PC-9 (cell line): ENCODE results near the gene TNF. TPM values are rescaled to one million over a fixed set of nuclear protein-coding genes. Genes with fewer than 3 reads are reported as not detected.

Source experiments
- Bru-seq: library from RNA; stranded (reverse); fragments of 400-500 nt; gene quantifications from one replicate; lab custom pipeline; 2021; lab: Mats Ljungman, UMichigan
- BruChase-seq, 2 experiments: library from RNA; stranded (reverse); fragments of 400-500 nt; gene quantifications; one replicate each; lab custom pipeline; 2021; lab: Mats Ljungman, UMichigan
- BruUV-seq: library from RNA; stranded (reverse); fragments of 400-500 nt; replicated peaks from 2 replicates; lab custom pipeline; 2021; lab: Mats Ljungman, UMichigan
- CTCF ChIA-PET: fragments of 300-600 bp; sonication (Branson Sonifier 250); formaldehyde crosslinking; loops from one replicate; lab custom pipeline; 2022; ENCODE audit warnings: antibody characterized with exemption; lab: Charles Lee
- POLR2A ChIA-PET: fragments of 300-600 bp; sonication (Branson Sonifier 250); formaldehyde crosslinking; loops from one replicate; lab custom pipeline; 2022; ENCODE audit warnings: antibody characterized with exemption; ENCODE audit not compliant: unreplicated experiment; lab: Charles Lee
- DNase-seq, 2 experiments: peaks; one replicate each; pipeline versions ENCODE4 v3.0.0 to v3.0.0-alpha.2; 2015 to 2022; ENCODE audit warnings: mixed read lengths in 1 of 2
- H2AFZ ChIP-seq: fragments of 200-600 bp; sonication (generic); 2 replicates; pipeline ENCODE4 v1.8.1; 2017; ENCODE audit warnings: antibody characterized with exemption
- H3F3A ChIP-seq: fragments of 200-600 bp; sonication (generic); 2 replicates; pipeline ENCODE4 v1.8.1; 2017; ENCODE audit warnings: antibody characterized with exemption, mild to moderate bottlenecking, low read depth; ENCODE audit not compliant: insufficient read depth
- H3K27ac ChIP-seq: fragments of 200-600 bp; sonication (generic); 2 replicates; pipeline ENCODE4 v1.6.1; 2016; ENCODE audit warnings: mixed run types
- H3K27me3 ChIP-seq: fragments of 200-600 bp; sonication (generic); 2 replicates; pipeline ENCODE4 v1.6.1; 2016; ENCODE audit warnings: low read depth, mixed run types; ENCODE audit not compliant: insufficient read depth
- H3K36me3 ChIP-seq: fragments of 200-600 bp; sonication (generic); 2 replicates; pipeline ENCODE4 v1.6.1; 2016; ENCODE audit warnings: low read depth, mixed run types
- H3K4me1 ChIP-seq: fragments of 200-600 bp; sonication (generic); replicated peaks from 2 replicates; pipeline ENCODE4 v1.6.1; 2016; ENCODE audit warnings: mixed run types; ENCODE audit not compliant: insufficient read depth
- H3K4me2 ChIP-seq: fragments of 200-600 bp; sonication (generic); 2 replicates; pipeline ENCODE4 v1.6.1; 2017; ENCODE audit warnings: mixed run types
- H3K4me3 ChIP-seq: fragments of 200-600 bp; sonication (generic); 2 replicates; pipeline ENCODE4 v1.6.1; 2016; ENCODE audit warnings: mixed run types
- H3K79me2 ChIP-seq: fragments of 200-600 bp; sonication (generic); 2 replicates; pipeline ENCODE4 v1.6.1; 2017; ENCODE audit warnings: low read depth, mixed run types
- H3K9me2 ChIP-seq: fragments of 200-600 bp; sonication (generic); 2 replicates; pipeline ENCODE4 v1.8.1; 2017; ENCODE audit warnings: mild to moderate bottlenecking; ENCODE audit not compliant: insufficient read depth
- H3K9me3 ChIP-seq: fragments of 200-600 bp; sonication (generic); 2 replicates; pipeline ENCODE4 v1.8.1; 2016; ENCODE audit warnings: low read depth; ENCODE audit not compliant: insufficient read depth
- H4K20me1 ChIP-seq: fragments of 200-600 bp; sonication (generic); 2 replicates; pipeline ENCODE4 v1.8.1; 2017; ENCODE audit not compliant: insufficient read depth
- EZH2 ChIP-seq: fragments of 200-600 bp; sonication (generic); IDR thresholded peaks from 2 replicates; pipeline ENCODE4 v1.8.0; 2017; ENCODE audit warnings: antibody characterized with exemption, low read depth
- intact Hi-C: fragments of 100-400 bp; cut with micrococcal nuclease; formaldehyde crosslinking; loops from one replicate; pipeline ENCODE4 v1.10.0; 2022; ENCODE audit not compliant: unreplicated experiment
- long read RNA-seq: library from polyadenylated mRNA; stranded (forward); transcript quantifications from one replicate; pipeline ENCODE4 v2.0.0, GENCODE V29; 2022
- total RNA-seq: library from RNA; stranded (reverse); gene quantifications from 2 replicates; pipeline ENCODE4 v1.2.3, GENCODE V29; 2021
- TF ChIP-seq, protein P1 (sequence below): fragments of 200-600 bp; sonication (generic); conservative IDR thresholded peaks from 2 replicates; pipeline ENCODE4 v1.6.1; 2017; ENCODE audit warnings: mixed run types, antibody characterized with exemption, mild to moderate bottlenecking, moderate library complexity

TNF gene
- not detected in 2 replicates for total RNA-seq
- Bru-seq, nascent RNA, result percentile 13 among the genes with signal in this experiment
- percentile 42 among the genes with signal in this experiment for BruChase-seq, experiment 1, labeled RNA remaining after a 2-hour chase
- BruChase-seq, experiment 2, labeled RNA remaining after a 6-hour chase, result percentile 20 among the genes with signal in this experiment
- long read RNA-seq, result 0 reads

DNA sequence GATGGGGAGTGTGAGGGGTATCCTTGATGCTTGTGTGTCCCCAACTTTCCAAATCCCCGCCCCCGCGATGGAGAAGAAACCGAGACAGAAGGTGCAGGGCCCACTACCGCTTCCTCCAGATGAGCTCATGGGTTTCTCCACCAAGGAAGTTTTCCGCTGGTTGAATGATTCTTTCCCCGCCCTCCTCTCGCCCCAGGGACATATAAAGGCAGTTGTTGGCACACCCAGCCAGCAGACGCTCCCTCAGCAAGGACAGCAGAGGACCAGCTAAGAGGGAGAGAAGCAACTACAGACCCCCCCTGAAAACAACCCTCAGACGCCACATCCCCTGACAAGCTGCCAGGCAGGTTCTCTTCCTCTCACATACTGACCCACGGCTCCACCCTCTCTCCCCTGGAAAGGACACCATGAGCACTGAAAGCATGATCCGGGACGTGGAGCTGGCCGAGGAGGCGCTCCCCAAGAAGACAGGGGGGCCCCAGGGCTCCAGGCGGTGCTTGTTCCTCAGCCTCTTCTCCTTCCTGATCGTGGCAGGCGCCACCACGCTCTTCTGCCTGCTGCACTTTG lies at the start of gene TNF:
Gene TNF, plus strand, starts transcription at position 231 of the 567 bp plus-strand sequence. Its CDS starts 177 bp downstream, at position 408.
- POLR2A ChIA-PET, result interaction anchor here (0.6 kb wide), 2 partner anchors 25 to 1388 kb away, joined by 5 to 6 read pairs; no protein-coding TSS in a partner anchor
- H3K4me3 ChIP-seq, result no peak within 1 kb of the TSS
- H3K79me2 ChIP-seq, result no peaks in the 10 kb centered on the region
- H3K4me2 ChIP-seq, result no peak within 1 kb of the TSS
- intact Hi-C loops, result no loop called here
- CTCF ChIA-PET, result no interaction called here
- 0 out of 2 replicates have a peak, but pooled peaks cover 5% of the 10 kb centered on the region for H3K4me1 ChIP-seq
- no peak for TF ChIP-seq EZH2
- TF ChIP-seq, protein P1, sequence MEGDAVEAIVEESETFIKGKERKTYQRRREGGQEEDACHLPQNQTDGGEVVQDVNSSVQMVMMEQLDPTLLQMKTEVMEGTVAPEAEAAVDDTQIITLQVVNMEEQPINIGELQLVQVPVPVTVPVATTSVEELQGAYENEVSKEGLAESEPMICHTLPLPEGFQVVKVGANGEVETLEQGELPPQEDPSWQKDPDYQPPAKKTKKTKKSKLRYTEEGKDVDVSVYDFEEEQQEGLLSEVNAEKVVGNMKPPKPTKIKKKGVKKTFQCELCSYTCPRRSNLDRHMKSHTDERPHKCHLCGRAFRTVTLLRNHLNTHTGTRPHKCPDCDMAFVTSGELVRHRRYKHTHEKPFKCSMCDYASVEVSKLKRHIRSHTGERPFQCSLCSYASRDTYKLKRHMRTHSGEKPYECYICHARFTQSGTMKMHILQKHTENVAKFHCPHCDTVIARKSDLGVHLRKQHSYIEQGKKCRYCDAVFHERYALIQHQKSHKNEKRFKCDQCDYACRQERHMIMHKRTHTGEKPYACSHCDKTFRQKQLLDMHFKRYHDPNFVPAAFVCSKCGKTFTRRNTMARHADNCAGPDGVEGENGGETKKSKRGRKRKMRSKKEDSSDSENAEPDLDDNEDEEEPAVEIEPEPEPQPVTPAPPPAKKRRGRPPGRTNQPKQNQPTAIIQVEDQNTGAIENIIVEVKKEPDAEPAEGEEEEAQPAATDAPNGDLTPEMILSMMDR, result no peak
- DNase-seq, result no peak
- H4K20me1 ChIP-seq, result no peaks in the 10 kb centered on the region
- no peaks in the 10 kb centered on the region for H3K36me3 ChIP-seq
- no peak within 1 kb of the TSS for H2AFZ ChIP-seq
- H3K27ac ChIP-seq, result no peak within 1 kb of the TSS
- 0 out of 2 replicates have a peak, but pooled peaks cover 5% of the 10 kb centered on the region for H3K27me3 ChIP-seq
- H3F3A ChIP-seq, result peaks cover 5% of the 10 kb centered on the region; the same call in 1 of the 2 replicates
- BruUV-seq, result no TSS peak
- H3K9me3 ChIP-seq, result no peaks in the 10 kb centered on the region
- H3K9me2 ChIP-seq, result no peaks in the 10 kb centered on the region

DNA sequence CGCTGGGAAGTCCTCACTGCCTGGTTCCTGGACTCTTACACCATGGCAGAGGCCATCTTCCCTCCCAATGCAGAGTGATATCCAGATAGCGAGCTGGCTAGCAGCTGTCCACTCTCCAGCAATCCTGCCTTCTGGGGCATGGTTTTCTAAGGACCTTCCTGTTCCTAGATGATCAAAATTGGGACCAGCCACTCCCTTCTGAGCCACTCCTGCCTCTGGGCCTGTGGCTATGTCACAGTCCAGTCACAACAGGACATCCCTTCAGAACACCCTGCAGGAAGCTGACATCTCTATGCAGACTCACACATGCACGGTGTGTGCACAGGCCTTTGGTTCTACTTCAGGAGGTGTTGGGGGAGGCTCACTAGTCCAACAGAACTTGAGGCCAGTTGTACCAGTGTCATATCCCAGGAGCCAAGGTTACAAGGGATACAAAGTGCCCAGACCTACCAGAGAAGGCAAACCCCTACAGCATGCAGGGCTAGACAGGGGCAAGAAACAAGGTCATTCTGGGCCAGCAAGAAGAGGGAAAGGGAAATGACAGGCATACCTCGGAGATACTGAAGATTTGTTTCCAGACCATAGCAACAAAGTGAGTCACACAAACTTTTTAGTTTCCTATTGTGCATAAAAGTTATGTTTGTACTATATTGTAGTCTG lies 49.3 kb upstream of the TNF start:
- intact Hi-C loops, result loop anchor here (5.0 kb wide), 1 partner anchor 34 kb away; no protein-coding TSS in a partner anchor
- BruUV-seq, result no TSS peak
- no peak for DNase-seq
- 0 out of 2 replicates have a peak, but pooled peaks cover 7% of the 10 kb centered on the region for H3K4me1 ChIP-seq
- H3K36me3 ChIP-seq, result peaks cover 6% of the 10 kb centered on the region; the same call in 1 of the 2 replicates
- ChIA-PET CTCF (interaction anchor here (0.6 kb wide), 1 partner anchor 30 kb away, joined by 3 read pairs; no protein-coding TSS in a partner anchor), POLR2A (interaction anchor here (0.6 kb wide), 1 partner anchor 1898 kb away, joined by 3 read pairs; no protein-coding TSS in a partner anchor)
- H3K79me2 ChIP-seq, result no peaks in the 10 kb centered on the region
- H4K20me1 ChIP-seq, result peaks cover 16% of the 10 kb centered on the region; the same call in 1 of the 2 replicates
- H3K9me3 ChIP-seq, result no peaks in the 10 kb centered on the region
- H3K27me3 ChIP-seq, result no peaks in the 10 kb centered on the region
- no peak overlapping the region for H3K27ac ChIP-seq
- H3K4me3 ChIP-seq, result no peak overlapping the region
- peaks cover 26% of the 10 kb centered on the region for H3F3A ChIP-seq
- H3K9me2 ChIP-seq, result no peaks in the 10 kb centered on the region
- no peak for TF ChIP-seq EZH2
- TF ChIP-seq, protein P1, result no peak
- no peak overlapping the region for H3K4me2 ChIP-seq
- no peak overlapping the region for H2AFZ ChIP-seq

DNA sequence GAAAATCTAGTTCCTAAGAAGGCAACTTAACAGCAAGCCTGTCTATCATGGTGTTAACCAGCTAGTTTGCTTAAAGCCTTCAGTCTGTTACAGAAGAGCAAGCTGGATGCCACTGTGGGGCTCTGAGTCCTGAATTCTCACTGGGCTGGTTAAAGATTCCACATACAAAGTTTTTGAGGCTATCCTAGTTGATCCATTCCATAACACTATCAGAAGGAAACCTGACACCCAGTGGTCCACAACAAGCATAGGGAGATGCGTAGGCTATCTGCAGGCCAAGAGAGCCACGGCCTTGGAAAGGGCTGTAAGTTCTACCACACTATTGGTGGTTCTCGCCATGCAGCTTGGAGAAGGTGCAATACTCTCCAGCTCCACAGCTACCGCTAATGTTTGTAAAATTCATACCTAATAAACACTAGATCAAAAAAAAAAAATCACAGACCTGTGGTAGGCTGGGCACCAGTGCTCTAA lies 47.0 kb upstream of the TNF start:
- Histone ChIP-seq H3K27ac (no peak overlapping the region), H3F3A (peaks cover 47% of the 10 kb centered on the region), H2AFZ (no peak overlapping the region), H3K4me3 (no peak overlapping the region), H3K4me2 (no peak overlapping the region), H3K9me3 (no peaks in the 10 kb centered on the region), H3K9me2 (no peaks in the 10 kb centered on the region), H3K79me2 (0 out of 2 replicates have a peak, but pooled peaks cover under 1% of the 10 kb centered on the region), H4K20me1 (peaks cover 37% of the 10 kb centered on the region), H3K27me3 (no peaks in the 10 kb centered on the region), H3K36me3 (peaks cover 25% of the 10 kb centered on the region), H3K4me1 (0 out of 2 replicates have a peak, but pooled peaks cover 7% of the 10 kb centered on the region)
- intact Hi-C loops, result loop anchor here (5.0 kb wide), 1 partner anchor 36 kb away; no protein-coding TSS in a partner anchor
- no peak for DNase-seq
- POLR2A ChIA-PET, result interaction anchor here (0.6 to 0.7 kb wide), 2 partner anchors 33 to 1434 kb away, joined by 3 to 4 read pairs; no protein-coding TSS in a partner anchor
- BruUV-seq, result no TSS peak
- CTCF ChIA-PET, result interaction anchor here (0.7 kb wide), 1 partner anchor 646 kb away, joined by 9 read pairs; no protein-coding TSS in a partner anchor
- TF ChIP-seq EZH2, result no peak
- TF ChIP-seq, protein P1, result no peak
